HCT116 (cell line): Measurements from ENCODE around the gene DRAXIN. TPM values are rescaled to one million over a fixed set of nuclear protein-coding genes. Genes with fewer than 3 reads are reported as not detected.

Experiments
- ATAC-seq: fragments of 200-7000 bp; cut with Tn5 transposase; 2 replicates; pipeline ENCODE4 v1.9.1; 2020; ENCODE audit warnings: mild to moderate bottlenecking, moderate library complexity
- BruUV-seq: library from RNA; stranded (reverse); fragments of 400-500 nt; replicated peaks from 2 replicates; lab custom pipeline; 2021; lab: Mats Ljungman, UMichigan
- CTCF ChIA-PET: fragments of 300-600 bp; sonication (Branson Sonifier 250); formaldehyde crosslinking; loops from one replicate; lab custom pipeline; 2021; ENCODE audit warnings: antibody characterized with exemption; lab: Charles Lee
- POLR2A ChIA-PET: fragments of 300-600, 350-600 bp; sonication (Branson Sonifier 250); formaldehyde crosslinking; loops from one replicate; lab custom pipeline; 2021; ENCODE audit warnings: antibody characterized with exemption; lab: Charles Lee
- RAD21 ChIA-PET, 2 experiments: fragments of 300-600 bp; sonication (Branson Sonifier 250); formaldehyde crosslinking; loops; one replicate each; lab custom pipeline; 2023; ENCODE audit warnings: low total read pairs in 2 of 2; ENCODE audit not compliant: uncharacterized antibody in 2 of 2, unreplicated experiment in 2 of 2, low non-redundant PET in 1 of 2; lab: Charles Lee
- DNase-seq: peaks from one replicate; pipeline ENCODE4 v3.0.0-alpha.2; 2010; ENCODE audit warnings: low read depth, low spot score
- H2AFZ ChIP-seq: fragments of 200-600 bp; shearing (Covaris generic), sonication (generic); 2 replicates; pipeline ENCODE4 v1.6.1; 2017; ENCODE audit warnings: low read depth, mixed run types, mixed read lengths, antibody characterized with exemption, low read length; ENCODE audit not compliant: poor library complexity, severe bottlenecking
- H3K27ac ChIP-seq: 2 replicates; pipeline ENCODE4 v1.5.1; 2012; ENCODE audit warnings: low read depth, low read length
- H3K27me3 ChIP-seq: fragments of 200-600 bp; sonication (generic); 2 replicates; pipeline ENCODE4 v1.6.1; 2016; ENCODE audit warnings: mixed run types, low read length, mixed read lengths; ENCODE audit not compliant: insufficient read depth
- H3K36me3 ChIP-seq, 2 experiments: fragments of 200-500 bp in 1 of 2; fragments of 200-600 bp in 1 of 2; sonication (Bioruptor generic) in 1 of 2; sonication (generic) in 1 of 2; 2 replicates each; pipeline versions ENCODE4 v1.5.1 to v1.6.1; 2014 to 2016; ENCODE audit warnings: low read length in 2 of 2, inconsistent platforms in 1 of 2, mixed read lengths in 1 of 2, mixed run types in 1 of 2; ENCODE audit not compliant: insufficient read depth in 2 of 2, control insufficient read depth in 1 of 2
- H3K4me1 ChIP-seq, 2 experiments: fragments of 200-600 bp in 1 of 2; sonication (generic) in 1 of 2; 2 replicates each; pipeline versions ENCODE4 v1.5.1 to v1.6.1; 2012 to 2017; ENCODE audit warnings: low read length in 2 of 2, inconsistent platforms in 1 of 2, mild to moderate bottlenecking in 1 of 2, mixed read lengths in 1 of 2, mixed run types in 1 of 2, moderate library complexity in 1 of 2; ENCODE audit not compliant: insufficient read depth in 2 of 2, control insufficient read depth in 1 of 2
- H3K4me2 ChIP-seq: fragments of 200-600 bp; sonication (generic); 2 replicates; pipeline ENCODE4 v1.6.1; 2017; ENCODE audit warnings: mixed run types, low read length, mixed read lengths
- H3K4me3 ChIP-seq, 2 experiments: fragments of 200-600 bp in 1 of 2; sonication (generic) in 1 of 2; replicated peaks in 1 of 2; 2 replicates each; pipeline ENCODE4 v1.5.1; 2011 to 2016; ENCODE audit warnings: low read length in 2 of 2, control low read depth in 1 of 2, low read depth in 1 of 2, mild to moderate bottlenecking in 1 of 2, mixed read lengths in 1 of 2, mixed run types in 1 of 2
- H3K79me2 ChIP-seq: fragments of 200-600 bp; sonication (generic); 2 replicates; pipeline ENCODE4 v1.6.1; 2017; ENCODE audit warnings: mild to moderate bottlenecking, mixed run types, low read length, moderate library complexity, mixed read lengths; ENCODE audit not compliant: insufficient read depth
- H3K9ac ChIP-seq: fragments of 200-600 bp; sonication (generic); 2 replicates; pipeline ENCODE4 v1.6.1; 2016; ENCODE audit warnings: low read length, mixed read lengths
- H3K9me2 ChIP-seq: fragments of 200-600 bp; sonication (generic), shearing (Covaris generic); 2 replicates; pipeline ENCODE4 v1.6.1; 2017; ENCODE audit warnings: mixed run types, mild to moderate bottlenecking, moderate library complexity; ENCODE audit not compliant: insufficient read depth
- H3K9me3 ChIP-seq, 2 experiments: fragments of 200-500 bp in 1 of 2; fragments of 200-600 bp in 1 of 2; sonication (Bioruptor generic) in 1 of 2; sonication (generic) in 1 of 2; 2 replicates each; pipeline ENCODE4 v1.6.1; 2014 to 2017; ENCODE audit warnings: low read length in 2 of 2, mixed read lengths in 2 of 2, inconsistent platforms in 1 of 2, low read depth in 1 of 2, mild to moderate bottlenecking in 1 of 2, mixed run types in 1 of 2, moderate library complexity in 1 of 2; ENCODE audit not compliant: control insufficient read depth in 1 of 2, insufficient read depth in 1 of 2
- H4K20me1 ChIP-seq: fragments of 200-600 bp; sonication (generic), shearing (Covaris generic); 2 replicates; pipeline ENCODE4 v1.6.1; 2017; ENCODE audit warnings: mixed run types, mild to moderate bottlenecking, moderate library complexity; ENCODE audit not compliant: insufficient read depth
- ATF3 ChIP-seq: IDR thresholded peaks from 2 replicates; pipeline ENCODE4 v1.6.1; 2012
- CBX3 ChIP-seq: IDR thresholded peaks from 2 replicates; pipeline ENCODE4 v1.6.1; 2012; ENCODE audit warnings: low read depth
- CTCF ChIP-seq, 3 experiments: fragments of 200-600 bp in 1 of 3; sonication (generic) in 1 of 3; IDR thresholded peaks in 2 of 3; conservative IDR thresholded peaks in 1 of 3; 2 replicates each; pipeline ENCODE4 v1.5.1; 2012 to 2017; ENCODE audit warnings: low read depth in 2 of 3, low read length in 2 of 3, antibody characterized with exemption in 1 of 3, borderline replicate concordance in 1 of 3, control low read depth in 1 of 3, mild to moderate bottlenecking in 1 of 3, mixed read lengths in 1 of 3, mixed run types in 1 of 3, moderate library complexity in 1 of 3; ENCODE audit not compliant: insufficient read depth in 1 of 3
- ELF1 ChIP-seq: IDR thresholded peaks from 2 replicates; pipeline ENCODE4 v1.6.1; 2012; ENCODE audit warnings: low read depth, borderline replicate concordance
- EZH2 ChIP-seq: fragments of 200-600 bp; sonication (generic); IDR thresholded peaks from 2 replicates; pipeline ENCODE4 v1.6.1; 2017; ENCODE audit warnings: antibody characterized with exemption, mixed run types
- EZH2phosphoT487 ChIP-seq: fragments of 200-600 bp; IDR thresholded peaks from 2 replicates; pipeline ENCODE4 v1.6.1; 2018; ENCODE audit warnings: antibody characterized with exemption, borderline replicate concordance
- POLR2A ChIP-seq: IDR thresholded peaks from 2 replicates; pipeline ENCODE4 v1.7.0; 2011; ENCODE audit warnings: borderline replicate concordance; ENCODE audit not compliant: insufficient read depth, insufficient read length; ENCODE audit errors: extremely low read depth
- POLR2AphosphoS5 ChIP-seq: IDR thresholded peaks from 2 replicates; pipeline ENCODE4 v1.6.1; 2011; ENCODE audit warnings: mild to moderate bottlenecking, low read depth, low read length, moderate library complexity
- RAD21 ChIP-seq: IDR thresholded peaks from 2 replicates; pipeline ENCODE4 v1.6.1; 2012; ENCODE audit warnings: low read depth, mild to moderate bottlenecking
- REST ChIP-seq: IDR thresholded peaks from 2 replicates; pipeline ENCODE4 v1.6.1; 2012; ENCODE audit warnings: low read depth
- SIN3A ChIP-seq: IDR thresholded peaks from 2 replicates; pipeline ENCODE4 v1.6.1; 2012; ENCODE audit warnings: low read depth
- SP1 ChIP-seq: IDR thresholded peaks from 2 replicates; pipeline ENCODE4 v1.6.1; 2012; ENCODE audit warnings: low read depth
- SRF ChIP-seq: IDR thresholded peaks from 2 replicates; pipeline ENCODE4 v1.6.1; 2012; ENCODE audit warnings: low read depth
- TCF7L2 ChIP-seq: IDR thresholded peaks from 2 replicates; pipeline ENCODE4 v1.7.0; 2011; ENCODE audit warnings: borderline replicate concordance, inconsistent platforms; ENCODE audit not compliant: insufficient read depth, insufficient read length; ENCODE audit errors: extremely low read depth
- ZNF274 ChIP-seq: fragments of 200-500 bp; sonication (Bioruptor generic); IDR thresholded peaks from 2 replicates; pipeline ENCODE4 v1.6.1; 2014; ENCODE audit warnings: mild to moderate bottlenecking, low read depth, low read length, inconsistent platforms
- intact Hi-C: fragments of 100-400 bp; cut with micrococcal nuclease; formaldehyde crosslinking; loops from 2 replicates; pipeline ENCODE4 v1.10.0; 2022
- total RNA-seq: library from RNA; stranded (reverse); gene quantifications from one replicate; pipeline ENCODE4 v1.2.1, GENCODE V29; 2021; ENCODE audit not compliant: unreplicated experiment
- TF ChIP-seq, protein P1 (sequence below): IDR thresholded peaks from 2 replicates; pipeline ENCODE4 v1.6.1; 2012

The DRAXIN gene
- total RNA-seq, 1 experiment from 2014 or later, result 0.47 TPM

- no peaks in the 10 kb centered on the region for H4K20me1 ChIP-seq
- no peaks in the 10 kb centered on the region for H3K36me3 ChIP-seq
- intact Hi-C loops, result no loop called here
- no peaks in the 10 kb centered on the region; a peak in 1 of 4 replicates for H3K9me3 ChIP-seq
- ChIA-PET RAD21 (no interaction called here), CTCF (no interaction called here), POLR2A (no interaction called here)
- ATAC-seq (no peak), DNase-seq (no peak)
- no peak overlapping the region for H3K4me3 ChIP-seq
- no TSS peak for BruUV-seq
- no peaks in the 10 kb centered on the region for H3K27me3 ChIP-seq
- H3K4me1 ChIP-seq, result peaks cover 0 to 6% of the 10 kb centered on the region in 2 experiments; a peak in 1 of 4 replicates
- H3K9ac ChIP-seq, result no peak overlapping the region
- H3K9me2 ChIP-seq, result no peaks in the 10 kb centered on the region
- H3K79me2 ChIP-seq, result no peaks in the 10 kb centered on the region
- no peak overlapping the region for H3K27ac ChIP-seq
- H2AFZ ChIP-seq, result no peak overlapping the region
- H3K4me2 ChIP-seq, result no peak overlapping the region
- TF ChIP-seq CBX3 (0 out of 2 replicates have a peak, but pooled peaks have one; percentile 17), POLR2AphosphoS5 (no peak)
These were observed 65.5 kb downstream of the DRAXIN start for GRCh38 chr1:11757047-11757446.

DNA sequence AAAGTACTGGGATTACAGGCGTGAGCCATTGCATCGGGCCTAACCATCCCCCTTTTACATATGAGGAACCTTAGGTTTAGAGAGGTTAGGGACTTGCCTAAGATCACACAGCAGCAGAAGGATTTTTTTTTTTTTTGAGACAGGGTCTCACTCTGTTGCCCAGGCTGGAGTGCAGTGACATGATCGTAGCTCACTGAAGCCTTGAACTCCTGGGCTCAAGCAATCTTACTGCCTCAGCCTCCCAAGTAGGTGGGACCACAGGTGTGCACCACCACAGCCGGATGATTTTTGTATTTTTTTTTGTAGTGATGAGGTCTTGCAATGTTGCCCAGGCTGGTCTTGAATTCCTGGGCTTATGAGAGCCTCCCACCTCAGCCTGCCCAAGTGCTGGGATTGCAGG, 68.3 kb downstream of the DRAXIN start:
- H4K20me1 ChIP-seq, result no peaks in the 10 kb centered on the region
- H3K4me3 ChIP-seq, result no peak overlapping the region
- H3K9me3 ChIP-seq, result no peaks in the 10 kb centered on the region; a peak in 1 of 4 replicates
- ATAC-seq (no peak), DNase-seq (no peak)
- intact Hi-C loops, result no loop called here
- H3K4me2 ChIP-seq, result no peak overlapping the region
- no peaks in the 10 kb centered on the region for H3K27me3 ChIP-seq
- no peak overlapping the region for H2AFZ ChIP-seq
- H3K9me2 ChIP-seq, result no peaks in the 10 kb centered on the region
- H3K9ac ChIP-seq, result no peak overlapping the region
- POLR2A ChIA-PET, result no interaction called here
- BruUV-seq, result no TSS peak
- RAD21 ChIA-PET, result no interaction called here
- CTCF ChIA-PET, result no interaction called here
- H3K79me2 ChIP-seq, result no peaks in the 10 kb centered on the region
- H3K27ac ChIP-seq, result no peak overlapping the region
- H3K36me3 ChIP-seq, result no peaks in the 10 kb centered on the region
- peaks cover 0 to 8% of the 10 kb centered on the region in 2 experiments; a peak in 1 of 4 replicates for H3K4me1 ChIP-seq
- TF ChIP-seq CBX3 (no peak), SIN3A (no peak), EZH2phosphoT487 (no peak), CTCF (IDR thresholded peaks at IDR 0.05 in 2 of 3, conservative IDR thresholded peaks at IDR 0.05 in 1 of 3; ENCODE audit: borderline replicate concordance in 1 of 3, insufficient read depth in 1 of 3, low read depth in 2 of 3, low read length in 2 of 3) (no peak), RAD21 (no peak), ZNF274 (no peak), ATF3 (no peak), EZH2 (no peak), TCF7L2 (no peak), ELF1 (no peak), SP1 (no peak), POLR2A (no peak), SRF (no peak), REST (no peak), POLR2AphosphoS5 (no peak)
- TF ChIP-seq, protein P1, sequence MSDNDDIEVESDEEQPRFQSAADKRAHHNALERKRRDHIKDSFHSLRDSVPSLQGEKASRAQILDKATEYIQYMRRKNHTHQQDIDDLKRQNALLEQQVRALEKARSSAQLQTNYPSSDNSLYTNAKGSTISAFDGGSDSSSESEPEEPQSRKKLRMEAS, result no peak
